Ascending aorta (tissue), 2 donors: ENCODE data around the gene TUBG2. TPM values are rescaled to one million over a fixed set of nuclear protein-coding genes. Genes with fewer than 3 reads are reported as not detected.
"Not testable (repeated sequence)": the region's sequence is repeated elsewhere in the genome, so short reads cannot be mapped to it uniquely, and the experiment has no call there.

Experiments
- DNase-seq, 2 donors: peaks; one replicate each; pipeline ENCODE4 v3.0.0-alpha.2; 2019; ENCODE audit warnings: low spot score in 2 of 2
- H3K27ac ChIP-seq, 2 donors: fragments of 200-600 bp; sonication (generic); one replicate each; pipeline ENCODE4 v1.5.1; 2016 to 2017; ENCODE audit warnings: mild to moderate bottlenecking in 1 of 2
- H3K27me3 ChIP-seq: fragments of 200-600 bp; sonication (generic); one replicate; pipeline ENCODE4 v1.5.1; 2017
- H3K36me3 ChIP-seq, 2 donors: fragments of 200-600 bp; sonication (generic); one replicate each; pipeline ENCODE4 v1.5.1; 2016
- H3K4me1 ChIP-seq, 2 donors: fragments of 200-600 bp; sonication (generic); one replicate each; pipeline ENCODE4 v1.5.1; 2016 to 2017; ENCODE audit warnings: mild to moderate bottlenecking in 1 of 2
- H3K4me3 ChIP-seq, 2 donors: fragments of 200-600 bp; sonication (generic); one replicate each; pipeline ENCODE4 v1.5.1; 2016 to 2017; ENCODE audit warnings: mild to moderate bottlenecking in 1 of 2
- H3K9me3 ChIP-seq, 2 donors: fragments of 200-600 bp; sonication (generic); one replicate each; pipeline ENCODE4 v1.5.1; 2016
- intact Hi-C: fragments of 100-400 bp; cut with DNase I; formaldehyde crosslinking; loops from one replicate; pipeline ENCODE4 v1.15.1; 2023
- total RNA-seq: library from RNA; depleted of rRNA; stranded (reverse); fragments of >200 nt; gene quantifications from one replicate; pipeline ENCODE4 v1.1.0, GENCODE V29; 2016
- TF ChIP-seq, protein P1 (sequence below), 3 experiments: fragments of 200-600 bp in 2 of 3; fragments of 450-650 bp in 1 of 3; sonication (generic) in 2 of 3; IDR thresholded peaks; one replicate each; pipeline ENCODE4 v1.5.1; 2016 to 2019; ENCODE audit warnings: antibody characterized with exemption in 3 of 3, mild to moderate bottlenecking in 1 of 3, moderate library complexity in 1 of 3

Gene TUBG2
- total RNA-seq, 1 donor from 2014 or later, result 73.1 TPM

GRCh38 chr17:42618442-42619150 is 40.5 kb upstream of the TUBG2 start:
- TF ChIP-seq, protein P1, sequence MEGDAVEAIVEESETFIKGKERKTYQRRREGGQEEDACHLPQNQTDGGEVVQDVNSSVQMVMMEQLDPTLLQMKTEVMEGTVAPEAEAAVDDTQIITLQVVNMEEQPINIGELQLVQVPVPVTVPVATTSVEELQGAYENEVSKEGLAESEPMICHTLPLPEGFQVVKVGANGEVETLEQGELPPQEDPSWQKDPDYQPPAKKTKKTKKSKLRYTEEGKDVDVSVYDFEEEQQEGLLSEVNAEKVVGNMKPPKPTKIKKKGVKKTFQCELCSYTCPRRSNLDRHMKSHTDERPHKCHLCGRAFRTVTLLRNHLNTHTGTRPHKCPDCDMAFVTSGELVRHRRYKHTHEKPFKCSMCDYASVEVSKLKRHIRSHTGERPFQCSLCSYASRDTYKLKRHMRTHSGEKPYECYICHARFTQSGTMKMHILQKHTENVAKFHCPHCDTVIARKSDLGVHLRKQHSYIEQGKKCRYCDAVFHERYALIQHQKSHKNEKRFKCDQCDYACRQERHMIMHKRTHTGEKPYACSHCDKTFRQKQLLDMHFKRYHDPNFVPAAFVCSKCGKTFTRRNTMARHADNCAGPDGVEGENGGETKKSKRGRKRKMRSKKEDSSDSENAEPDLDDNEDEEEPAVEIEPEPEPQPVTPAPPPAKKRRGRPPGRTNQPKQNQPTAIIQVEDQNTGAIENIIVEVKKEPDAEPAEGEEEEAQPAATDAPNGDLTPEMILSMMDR (IDR thresholded peaks at IDR 0.05), result no peak
- intact Hi-C loops, result no loop called here
- no peak overlapping the region for H3K4me3 ChIP-seq
- no peaks in the 10 kb centered on the region for H3K9me3 ChIP-seq
- H3K27me3 ChIP-seq, result no peaks in the 10 kb centered on the region
- no peak overlapping the region for H3K27ac ChIP-seq
- H3K36me3 ChIP-seq, result peaks cover 20 to 25% of the 10 kb centered on the region in 2 donors
- no peak for DNase-seq
- H3K4me1 ChIP-seq, result peaks cover 0 to 11% of the 10 kb centered on the region in 2 donors

GRCh38 chr17:42621987-42622386 is 37.1 kb upstream of the TUBG2 start:
- H3K36me3 ChIP-seq, intact Hi-C loops, H3K27me3 ChIP-seq, H3K4me3 ChIP-seq, DNase-seq, H3K9me3 ChIP-seq, H3K27ac ChIP-seq: not testable (repeated sequence)
- peaks cover 0 to 11% of the 10 kb centered on the region in 2 donors for H3K4me1 ChIP-seq

GRCh38 chr17:42623271-42623670 is 35.8 kb upstream of the TUBG2 start:
- TF ChIP-seq, protein P1 (IDR thresholded peaks at IDR 0.05), result no peak
- Histone ChIP-seq H3K4me1 (peaks cover 0 to 6% of the 10 kb centered on the region in 2 donors), H3K36me3 (no peaks in the 10 kb centered on the region), H3K27me3 (no peaks in the 10 kb centered on the region), H3K9me3 (no peaks in the 10 kb centered on the region), H3K4me3 (no peak overlapping the region), H3K27ac (no peak overlapping the region)
- intact Hi-C loops, result no loop called here
- DNase-seq, result no peak

- no peak for DNase-seq
- intact Hi-C loops, result no loop called here
- Histone ChIP-seq H3K27ac (no peak overlapping the region), H3K36me3 (no peaks in the 10 kb centered on the region), H3K4me1 (no peaks in the 10 kb centered on the region), H3K4me3 (no peak overlapping the region), H3K9me3 (no peaks in the 10 kb centered on the region), H3K27me3 (no peaks in the 10 kb centered on the region)
- TF ChIP-seq, protein P1 (IDR thresholded peaks at IDR 0.05), result no peak
Measured at GRCh38 chr17:42623732-42624596, 35.1 kb upstream of the TUBG2 start.

DNA sequence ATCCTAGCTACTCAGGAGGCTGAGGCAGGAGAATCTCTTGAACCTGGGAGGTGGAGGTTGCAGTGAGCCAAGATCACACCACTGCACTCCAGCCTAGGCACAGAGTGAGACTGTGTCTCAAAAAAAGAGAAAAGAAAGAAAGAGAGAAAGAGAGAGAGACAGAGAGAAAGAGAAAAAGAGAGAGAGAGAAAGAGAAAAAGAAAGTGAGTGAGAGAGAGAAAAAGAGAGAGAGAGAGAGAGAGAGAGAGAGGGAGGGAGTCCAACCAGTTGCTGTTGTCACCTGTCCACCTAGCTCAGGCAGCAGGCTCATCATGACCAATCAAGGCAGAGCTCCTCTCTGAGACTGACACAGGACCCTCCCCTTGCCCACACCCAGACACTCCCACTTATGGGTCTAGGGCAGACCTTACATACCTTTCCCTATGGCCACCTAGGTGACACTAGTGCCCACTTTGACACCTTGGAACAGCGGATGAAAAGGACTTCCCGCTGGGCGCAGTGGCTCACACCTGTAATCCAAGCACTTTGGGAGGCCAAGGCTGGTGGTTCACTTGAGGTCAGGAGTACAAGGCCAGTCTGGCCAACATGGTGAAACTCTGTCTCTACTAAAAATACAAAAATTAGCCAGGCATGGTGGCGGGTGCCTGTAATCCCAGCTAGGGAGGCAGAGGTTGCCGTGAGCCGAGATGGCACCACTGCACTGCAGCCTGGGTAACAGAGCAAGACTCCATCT is 31.9 kb upstream of the TUBG2 start:
- H3K27me3 ChIP-seq, DNase-seq, intact Hi-C loops, H3K4me3 ChIP-seq, H3K9me3 ChIP-seq, H3K27ac ChIP-seq, H3K4me1 ChIP-seq, H3K36me3 ChIP-seq: not testable (repeated sequence)

DNA sequence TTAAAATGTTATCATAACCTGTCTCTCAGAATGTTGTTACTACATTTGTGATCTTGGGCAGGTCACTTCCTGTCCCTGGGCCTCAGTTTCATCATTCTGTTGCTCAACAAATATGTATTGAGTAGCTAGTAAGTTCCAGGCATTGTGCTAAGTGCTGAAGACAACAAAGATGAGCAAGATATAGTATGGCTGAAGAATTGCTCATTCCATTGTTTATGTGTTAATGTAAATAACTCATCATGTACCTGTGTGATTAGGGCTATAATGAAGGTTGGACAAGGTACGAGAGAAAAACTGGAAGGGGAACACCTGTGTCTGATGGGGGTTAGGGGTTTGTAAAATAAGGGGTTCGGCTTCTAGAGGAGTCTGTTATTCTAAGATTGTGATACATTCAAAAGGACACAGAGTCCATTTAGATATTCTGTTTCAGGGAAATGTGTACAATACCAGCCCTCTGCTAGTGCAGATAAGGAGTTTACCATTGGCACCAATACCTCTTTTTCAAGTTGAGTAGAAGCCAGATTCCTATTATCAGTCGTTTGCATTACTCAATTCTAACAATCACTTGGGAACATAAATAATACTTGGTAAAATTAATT is 29.6 kb upstream of the TUBG2 start:
- no peaks in the 10 kb centered on the region for H3K4me1 ChIP-seq
- intact Hi-C loops, result no loop called here
- H3K27me3 ChIP-seq, result no peaks in the 10 kb centered on the region
- H3K4me3 ChIP-seq, result no peak overlapping the region
- TF ChIP-seq, protein P1 (IDR thresholded peaks at IDR 0.05), result no peak
- H3K36me3 ChIP-seq, result no peaks in the 10 kb centered on the region
- no peak for DNase-seq
- H3K9me3 ChIP-seq, result no peaks in the 10 kb centered on the region
- no peak overlapping the region for H3K27ac ChIP-seq
